Measurements from ENCODE around the gene UROS.

Gene UROS

GRCh38 chr10:125822878-125823662 lies at the start of gene UROS, which contains the start of gene BCCIP:
TSS of gene UROS (minus strand) at chr10:125823258. CDS start at chr10:125816499, 6,759 bp downstream.
TSS of gene BCCIP (plus strand) at chr10:125823546. CDS start at chr10:125823558, 12 bp downstream.
- DNase-seq, result peak; percentile 78

DNA sequence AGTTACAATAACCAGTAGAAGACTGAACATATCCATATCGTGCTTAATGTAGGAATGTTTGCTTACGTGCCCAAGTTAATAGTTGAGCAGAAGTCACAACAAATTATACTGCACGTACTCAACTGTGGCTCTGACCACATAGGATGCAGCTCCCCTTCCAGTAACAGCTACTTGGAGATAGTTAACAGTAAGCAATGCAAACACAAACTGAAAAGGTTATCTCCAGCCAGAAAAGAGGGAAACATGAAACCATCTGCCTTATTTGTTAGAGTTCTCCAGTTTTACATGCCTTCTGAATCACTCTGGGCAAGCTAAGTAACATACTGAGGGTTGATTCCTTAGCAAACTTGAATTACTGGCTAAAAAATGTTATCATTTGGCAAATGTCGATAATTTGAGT lies 48.3 kb upstream of the UROS start:
- no peak for DNase-seq

DNA sequence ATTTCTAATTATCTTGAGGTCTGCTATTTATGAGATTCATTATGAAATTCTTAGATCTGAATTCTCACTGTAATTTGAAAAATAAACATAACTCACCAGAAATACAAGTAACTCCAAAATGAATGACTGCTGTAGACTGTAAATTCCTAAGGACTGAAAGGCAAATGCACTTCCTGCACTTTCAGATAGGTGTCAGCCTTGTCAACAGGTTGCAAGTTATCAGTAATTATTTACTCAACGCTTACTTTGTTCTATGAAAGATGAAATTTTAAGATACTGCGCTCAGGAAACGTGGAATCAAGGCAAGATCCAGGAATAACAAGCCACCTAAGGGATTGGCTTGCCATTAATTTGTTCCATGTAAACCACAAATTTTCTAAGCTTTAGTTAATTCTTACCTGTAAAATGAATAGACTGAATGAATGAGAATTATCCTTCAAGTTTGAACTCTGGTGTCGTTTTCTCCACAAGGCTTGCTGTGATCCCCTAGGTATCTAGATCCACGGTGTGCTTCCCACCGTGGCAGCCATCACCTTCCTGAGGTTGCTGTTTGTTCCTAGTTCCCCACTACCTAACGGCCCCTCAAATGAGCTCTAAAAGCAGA lies 45.4 kb upstream of the UROS start:
- peak; percentile 6 for DNase-seq

DNA sequence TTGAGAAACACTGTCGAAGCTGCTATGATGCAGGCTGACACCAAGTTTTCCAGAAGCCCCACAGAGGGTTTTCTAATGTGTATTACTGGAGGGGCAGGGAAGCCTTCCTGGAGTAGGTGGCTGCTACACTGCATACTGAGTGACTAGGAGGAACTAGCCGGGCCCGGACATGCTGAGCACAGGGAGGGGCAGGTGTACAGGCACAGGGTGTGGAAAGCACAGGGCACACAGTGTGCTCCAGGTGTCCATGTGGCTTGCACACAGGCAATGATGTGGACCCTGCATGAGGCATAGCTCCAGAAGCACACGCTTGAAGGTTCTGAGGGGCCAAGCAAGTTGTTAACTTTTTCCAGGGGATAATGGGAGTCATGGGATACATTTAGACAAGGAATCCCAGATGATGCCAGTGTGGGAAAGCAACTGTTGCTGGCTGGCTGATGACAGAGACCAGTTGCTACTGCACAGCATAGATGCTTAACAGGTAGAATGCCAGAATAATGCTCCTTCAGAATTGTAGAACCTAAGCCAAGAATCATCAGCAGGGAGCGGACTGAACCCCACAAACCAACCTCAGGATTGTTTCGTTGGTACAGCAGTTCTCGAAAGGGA lies 43.5 kb upstream of the UROS start:
- no peak for DNase-seq

- no peak for DNase-seq
Observed at GRCh38 chr10:125865120-125865519, 42.1 kb upstream of the UROS start.

DNA sequence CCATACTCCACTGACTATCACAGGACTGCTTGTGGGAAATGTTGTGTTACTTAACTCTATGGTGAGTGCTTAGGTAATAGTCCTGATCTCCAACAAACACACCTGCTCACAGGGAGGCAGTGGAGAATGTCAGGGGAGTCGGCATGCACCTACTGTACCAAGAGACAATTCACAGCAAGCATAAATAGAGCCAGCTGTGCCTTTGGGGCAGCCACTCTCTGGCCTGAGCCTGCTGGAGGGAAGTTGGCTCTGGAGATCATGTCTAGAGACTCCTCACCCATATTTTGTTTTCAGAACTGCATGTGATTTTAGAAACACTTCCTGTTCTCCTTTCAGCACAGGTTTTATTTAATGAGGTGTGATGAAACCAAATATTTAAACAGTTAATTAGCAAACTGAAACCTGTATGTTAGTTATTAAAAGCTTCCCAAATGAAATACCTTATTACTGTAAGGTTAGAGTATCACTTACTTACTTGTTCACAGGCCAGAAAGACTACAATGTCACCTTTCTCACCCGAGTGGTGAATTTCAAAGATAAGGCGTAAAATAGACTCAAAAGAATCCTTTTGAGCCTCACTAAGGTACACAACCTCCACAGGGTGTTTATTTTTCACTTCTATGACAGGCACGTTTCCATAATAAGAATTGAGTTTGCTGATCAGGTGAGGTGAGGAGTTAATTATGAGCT lies 36.2 kb upstream of the UROS start:
- DNase-seq, result peak; percentile 72

DNA sequence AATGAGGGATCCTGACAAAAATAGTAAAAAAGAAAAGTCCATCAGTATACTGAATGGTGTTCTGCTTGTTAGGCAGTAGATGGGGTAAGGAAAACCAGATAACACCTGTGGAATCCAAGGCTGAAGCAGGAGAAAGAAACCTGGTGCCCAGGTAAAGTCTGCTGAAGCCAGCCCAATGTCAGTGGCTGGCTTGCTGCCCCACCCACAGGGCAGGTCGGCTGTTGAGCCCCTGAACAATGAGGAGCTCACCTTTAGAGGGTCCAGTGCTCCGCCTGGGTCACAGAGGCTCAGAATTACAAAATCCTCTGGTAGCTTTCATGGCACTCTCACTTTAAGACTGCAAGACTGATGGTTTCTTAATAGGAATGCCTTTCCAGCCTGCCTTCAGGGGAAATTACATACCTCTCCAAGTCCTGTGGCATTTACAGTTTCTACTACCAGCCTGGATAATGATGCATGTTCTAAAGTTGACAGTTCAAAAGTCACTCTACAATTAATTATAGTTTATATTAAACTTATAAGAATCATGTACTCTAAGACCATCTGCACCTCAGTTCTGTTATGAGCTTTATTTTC lies 34.2 kb upstream of the UROS start:
- no peak for DNase-seq

- no peak for DNase-seq
Observed at GRCh38 chr10:125852487-125852886, 29.4 kb upstream of the UROS start.

- DNase-seq, result no peak
Observed at GRCh38 chr10:125850766-125851731, 28.0 kb upstream of the UROS start.

GRCh38 chr10:125849448-125849847 lies 26.4 kb upstream of the UROS start:
- DNase-seq, result no peak

DNA sequence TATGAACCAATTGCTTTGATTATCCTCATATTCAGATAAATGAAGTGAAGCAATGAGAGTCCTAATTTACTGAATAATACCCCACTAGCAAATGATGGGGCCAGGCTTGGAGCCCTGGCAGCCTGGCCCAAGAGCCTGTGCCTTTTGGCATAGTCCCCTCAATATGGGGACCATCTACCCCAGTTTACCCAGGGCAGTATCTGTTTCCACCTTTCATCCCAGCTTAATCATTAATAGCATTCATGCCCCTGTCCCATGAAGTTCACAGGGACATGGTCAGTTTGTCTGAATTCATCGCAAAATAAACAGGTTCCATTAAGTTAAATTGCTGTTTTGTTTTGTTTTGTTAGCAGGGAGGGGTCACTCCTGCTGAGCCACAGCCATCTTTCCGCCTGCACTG lies 25.8 kb upstream of the UROS start:
- DNase-seq, result no peak

DNA sequence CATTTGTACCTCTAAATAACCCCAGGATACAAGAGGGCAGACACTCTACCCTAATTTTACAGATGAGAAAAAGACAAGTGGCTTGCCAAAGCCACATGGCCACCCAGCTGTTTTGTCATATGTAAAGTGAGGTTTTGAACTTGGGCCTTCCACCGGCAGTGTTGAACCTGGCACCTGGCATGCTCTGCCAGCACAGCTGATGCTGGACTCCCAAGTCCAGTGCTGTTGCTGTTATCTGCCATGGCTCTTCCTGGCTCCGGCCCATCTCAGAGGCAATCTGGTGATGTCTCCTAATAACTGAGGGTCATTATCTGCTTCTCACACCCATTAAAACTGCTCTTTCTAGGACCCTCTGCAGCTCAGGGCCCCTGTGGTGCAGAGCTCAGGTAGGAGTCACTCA lies 25.3 kb upstream of the UROS start:
- no peak for DNase-seq

DNA sequence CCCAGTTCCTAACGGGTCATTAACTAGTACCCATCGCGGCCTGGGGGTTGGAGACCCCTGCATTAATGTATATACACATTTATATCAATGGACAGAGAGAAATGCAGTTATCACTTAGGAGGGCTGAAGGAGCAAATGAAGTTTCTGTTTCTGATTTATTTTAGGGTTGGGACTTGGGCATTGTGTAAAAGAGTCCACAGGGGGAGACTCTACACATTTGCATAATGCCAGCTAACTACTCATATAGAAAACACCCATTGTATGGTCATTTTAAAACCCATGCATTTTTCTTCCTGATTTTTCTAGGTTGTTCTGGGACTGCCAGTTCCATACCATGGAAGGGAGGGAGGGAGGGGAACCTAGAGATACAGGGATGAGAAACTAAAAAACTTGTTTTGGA lies 23.8 kb upstream of the UROS start:
- no peak for DNase-seq

- DNase-seq, result no peak
Observed at GRCh38 chr10:125845617-125846016, 22.6 kb upstream of the UROS start.

- DNase-seq, result no peak
Observed at GRCh38 chr10:125844751-125845221, 21.7 kb upstream of the UROS start.

- no peak for DNase-seq
Observed at GRCh38 chr10:125843603-125844329, 20.7 kb upstream of the UROS start.

DNA sequence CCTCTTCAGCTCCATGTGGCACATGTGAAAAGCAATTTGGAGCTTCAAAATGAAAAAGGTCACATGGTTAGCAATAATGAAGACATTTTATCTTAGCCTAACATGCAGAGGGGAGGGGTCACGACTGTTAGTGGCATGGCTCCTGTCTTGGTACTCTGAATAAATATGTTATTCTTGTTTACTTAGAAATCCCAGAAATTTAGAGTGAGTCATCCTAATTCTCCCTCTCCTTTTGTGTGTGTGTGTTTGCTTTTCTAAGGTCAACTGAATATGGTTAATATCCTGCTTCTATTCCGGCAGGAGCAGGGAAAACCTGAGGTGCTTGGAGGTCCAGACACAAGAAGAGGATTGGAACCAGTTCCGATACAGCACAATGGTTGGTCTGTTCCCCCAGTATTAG lies 17.9 kb upstream of the UROS start:
- DNase-seq, result no peak

GRCh38 chr10:125840406-125840805 lies 17.3 kb upstream of the UROS start:
- no peak for DNase-seq

DNA sequence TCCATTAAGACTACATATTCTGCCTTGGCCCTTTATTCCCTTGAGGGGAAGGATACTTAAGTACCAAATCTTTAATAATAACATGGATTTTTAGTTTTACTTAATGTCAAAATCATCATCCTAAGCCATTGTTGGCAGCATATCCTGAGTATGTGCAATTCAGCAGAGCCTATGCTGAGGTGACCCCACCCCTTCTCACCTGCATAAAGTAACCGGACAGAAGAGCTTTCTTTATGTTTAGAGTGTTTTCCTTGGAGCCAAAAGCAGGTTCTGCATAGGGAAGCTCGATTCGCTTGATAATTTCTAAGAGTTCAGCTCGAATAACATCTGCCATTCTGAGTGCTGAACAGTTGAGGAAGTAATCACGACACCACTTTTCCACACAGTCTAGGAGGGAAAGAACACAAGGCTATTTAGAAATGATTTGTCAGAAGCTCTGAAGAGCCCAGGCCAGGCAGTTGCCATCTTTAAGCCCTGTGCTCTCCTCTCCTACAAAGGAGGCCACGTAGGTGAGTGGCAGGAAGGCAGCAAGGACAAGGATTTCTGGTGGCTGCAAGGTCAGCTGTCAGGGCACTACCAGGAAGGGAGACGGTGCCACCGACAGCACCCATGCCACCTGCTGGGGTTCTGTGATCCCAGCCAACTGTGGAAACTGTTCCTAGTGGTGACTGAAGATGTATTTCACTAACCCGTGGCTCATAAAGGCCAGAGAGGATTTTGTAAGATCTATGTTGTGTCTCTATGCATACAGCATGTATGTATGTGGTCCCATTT lies 15.9 kb upstream of the UROS start:
- DNase-seq, result peak; percentile 15

- DNase-seq, result no peak
Observed at GRCh38 chr10:125836746-125837145, 13.7 kb upstream of the UROS start.
